ENCODE data around the gene CRMP1. TPM values are rescaled to one million over a fixed set of nuclear protein-coding genes. Genes with fewer than 3 reads are reported as not detected.

The CRMP1 gene
- total and polyA plus RNA-seq, 2 of the 4 experiments (the other 2 are of a cell fraction), result 4.1 to 7.4 TPM

DNA sequence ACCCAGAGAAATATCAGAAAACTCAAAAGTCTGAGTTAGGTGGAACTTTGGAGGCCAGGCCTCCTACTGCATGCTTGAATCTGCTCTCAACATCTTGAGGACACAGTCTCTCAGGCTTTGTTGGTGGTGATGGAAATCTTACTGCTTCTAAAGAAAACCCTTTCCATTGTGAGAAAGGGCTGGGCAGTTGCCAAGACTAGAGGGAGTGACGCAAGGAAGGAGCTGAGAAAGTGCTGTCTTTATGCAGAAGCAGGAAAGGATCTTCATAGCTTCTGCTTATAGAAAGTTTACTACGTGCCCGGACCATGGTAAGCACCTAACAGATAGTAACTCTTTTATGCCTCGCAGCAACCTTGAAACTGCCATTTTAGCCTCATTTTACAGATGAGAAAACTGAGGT lies 2.4 kb upstream of the CRMP1 start:
- intact Hi-C loops (cut with micrococcal nuclease), result no loop called here
- ATAC-seq (ENCODE audit: low read depth) (no peak), DNase-seq (peak; percentile 5)
- H3K27me3 ChIP-seq (ENCODE audit: control insufficient read depth, insufficient read depth, low read length), result peaks cover 57% of the 10 kb centered on the region
- H2BK20ac ChIP-seq (ENCODE audit: low read depth, low read length), result no peak overlapping the region
- no peak overlapping the region for H4K91ac ChIP-seq (ENCODE audit: insufficient read depth, low read depth, low read length)
- in situ Hi-C loops (cut with MboI; ENCODE audit: low sequenced_read_pairs), result no loop called here
- no peaks in the 10 kb centered on the region; the same call in 1 of the 2 replicates for H4K20me1 ChIP-seq (ENCODE audit: insufficient read depth, low read length)
- no peak overlapping the region for H3K23ac ChIP-seq (ENCODE audit: low read depth, low read length)
- no peak overlapping the region for H3K14ac ChIP-seq (replicated peaks; ENCODE audit: low read depth, low read length)
- no peak overlapping the region for H4K8ac ChIP-seq (ENCODE audit: low read depth in 2 of 2, low read length in 2 of 2)
- no peak overlapping the region for H3K56ac ChIP-seq (ENCODE audit: extremely low read depth, insufficient read depth, low read length)
- 0% methylated on average over 1 of the region's 4 CpGs; no CpG with 5 or more reads in 1 of the 2 experiments for WGBS, 2 experiments (ENCODE audit: extremely low coverage in 2 of 2, insufficient read length in 1 of 2)
- H2BK120ac ChIP-seq (ENCODE audit: low read depth, low read length), result no peak overlapping the region
- no peak for TF ChIP-seq CHD1 (IDR thresholded peaks at IDR 0.05; ENCODE audit: low read depth, low read length)
- TF ChIP-seq, protein P1, sequence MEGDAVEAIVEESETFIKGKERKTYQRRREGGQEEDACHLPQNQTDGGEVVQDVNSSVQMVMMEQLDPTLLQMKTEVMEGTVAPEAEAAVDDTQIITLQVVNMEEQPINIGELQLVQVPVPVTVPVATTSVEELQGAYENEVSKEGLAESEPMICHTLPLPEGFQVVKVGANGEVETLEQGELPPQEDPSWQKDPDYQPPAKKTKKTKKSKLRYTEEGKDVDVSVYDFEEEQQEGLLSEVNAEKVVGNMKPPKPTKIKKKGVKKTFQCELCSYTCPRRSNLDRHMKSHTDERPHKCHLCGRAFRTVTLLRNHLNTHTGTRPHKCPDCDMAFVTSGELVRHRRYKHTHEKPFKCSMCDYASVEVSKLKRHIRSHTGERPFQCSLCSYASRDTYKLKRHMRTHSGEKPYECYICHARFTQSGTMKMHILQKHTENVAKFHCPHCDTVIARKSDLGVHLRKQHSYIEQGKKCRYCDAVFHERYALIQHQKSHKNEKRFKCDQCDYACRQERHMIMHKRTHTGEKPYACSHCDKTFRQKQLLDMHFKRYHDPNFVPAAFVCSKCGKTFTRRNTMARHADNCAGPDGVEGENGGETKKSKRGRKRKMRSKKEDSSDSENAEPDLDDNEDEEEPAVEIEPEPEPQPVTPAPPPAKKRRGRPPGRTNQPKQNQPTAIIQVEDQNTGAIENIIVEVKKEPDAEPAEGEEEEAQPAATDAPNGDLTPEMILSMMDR (conservative IDR thresholded peaks at IDR 0.05; ENCODE audit: low read depth, low read length), result no peak
- TF ChIP-seq POLR2A (IDR thresholded peaks at IDR 0.05; ENCODE audit: low read depth, low read length), result no peak
- TF ChIP-seq, protein P2, sequence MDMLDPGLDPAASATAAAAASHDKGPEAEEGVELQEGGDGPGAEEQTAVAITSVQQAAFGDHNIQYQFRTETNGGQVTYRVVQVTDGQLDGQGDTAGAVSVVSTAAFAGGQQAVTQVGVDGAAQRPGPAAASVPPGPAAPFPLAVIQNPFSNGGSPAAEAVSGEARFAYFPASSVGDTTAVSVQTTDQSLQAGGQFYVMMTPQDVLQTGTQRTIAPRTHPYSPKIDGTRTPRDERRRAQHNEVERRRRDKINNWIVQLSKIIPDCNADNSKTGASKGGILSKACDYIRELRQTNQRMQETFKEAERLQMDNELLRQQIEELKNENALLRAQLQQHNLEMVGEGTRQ (IDR thresholded peaks at IDR 0.05; ENCODE audit: low read depth, low read length), result no peak
- no peak for TF ChIP-seq NFE2L2 (IDR thresholded peaks at IDR 0.05; ENCODE audit: low read depth, low read length)
- no peak for TF ChIP-seq CEBPB (IDR thresholded peaks at IDR 0.05; ENCODE audit: low read depth, low read length)
- no peak overlapping the region for H3K4me2 ChIP-seq (ENCODE audit: low read depth, low read length)
- H3K4me3 ChIP-seq (ENCODE audit: insufficient read depth, low read depth, low read length), result no peak overlapping the region
- no peaks in the 10 kb centered on the region for H3K9me1 ChIP-seq (ENCODE audit: insufficient read depth, low read length)
- no peak overlapping the region for H3K27ac ChIP-seq (ENCODE audit: insufficient read depth, low read length)
- no peak overlapping the region for H2AK5ac ChIP-seq (ENCODE audit: low read depth, low read length)
- ChIA-PET CTCF (no interaction called here), POLR2A (ENCODE audit: unreplicated experiment) (no interaction called here)
- H3K18ac ChIP-seq (ENCODE audit: low read depth, low read length), result no peak overlapping the region
- no peak overlapping the region for H2AK9ac ChIP-seq (replicated peaks; ENCODE audit: low read depth, low read length, poor library complexity)
- no TSS peak for BruUV-seq (replicated peaks)
- peaks cover 5% of the 10 kb centered on the region; the same call in 1 of the 2 replicates for H3K9me3 ChIP-seq (ENCODE audit: control insufficient read depth, insufficient read depth, low read length)
- no peaks in the 10 kb centered on the region for H3K36me3 ChIP-seq (ENCODE audit: control insufficient read depth, insufficient read depth, low read length)
- dilution Hi-C loops (cut with HindIII; ENCODE audit: low sequenced_read_pairs, unreplicated experiment), result no loop called here
- no peak overlapping the region for H2AFZ ChIP-seq (replicated peaks; ENCODE audit: low read length, poor library complexity)
- H2BK15ac ChIP-seq (ENCODE audit: low read depth, low read length), result no peak overlapping the region
- H3K9ac ChIP-seq (ENCODE audit: low read depth, low read length), result no peak overlapping the region
- H3K79me1 ChIP-seq (ENCODE audit: low read depth in 1 of 2, low read length in 2 of 2), result no peaks in the 10 kb centered on the region
- H3K4ac ChIP-seq (ENCODE audit: low read depth, low read length), result no peak overlapping the region
- H2BK5ac ChIP-seq (ENCODE audit: low read depth, low read length, poor library complexity, severe bottlenecking), result no peak overlapping the region
- no peak overlapping the region for H4K5ac ChIP-seq (ENCODE audit: low read depth, low read length)
- H3K4me1 ChIP-seq (ENCODE audit: control insufficient read depth, insufficient read depth, low read length), result no peaks in the 10 kb centered on the region
